ENCODE measurements around the gene PRDM5. TPM values are rescaled to one million over a fixed set of nuclear protein-coding genes. Genes with fewer than 3 reads are reported as not detected.

The PRDM5 gene
- total RNA-seq, 1 experiment from 2014 or later, result 0.85 TPM

- no peak overlapping the region for H3K4me2 ChIP-seq
- H4K20me1 ChIP-seq (ENCODE audit: insufficient read depth), result no peaks in the 10 kb centered on the region
- no TSS peak for BruUV-seq (replicated peaks)
- no peak overlapping the region for H2AFZ ChIP-seq
- H3K9me3 ChIP-seq (ENCODE audit: insufficient read depth, low read depth), result no peaks in the 10 kb centered on the region
- H3K36me3 ChIP-seq (ENCODE audit: low read depth), result no peaks in the 10 kb centered on the region
- DNase-seq, result no peak
- H3K4me3 ChIP-seq, result no peak overlapping the region
- H3F3A ChIP-seq (ENCODE audit: insufficient read depth, low read depth), result no peaks in the 10 kb centered on the region
- H3K9me2 ChIP-seq (ENCODE audit: insufficient read depth), result no peaks in the 10 kb centered on the region
- no peaks in the 10 kb centered on the region for H3K79me2 ChIP-seq (ENCODE audit: low read depth)
- ChIA-PET POLR2A (ENCODE audit: unreplicated experiment) (no interaction called here), CTCF (no interaction called here)
- no peaks in the 10 kb centered on the region for H3K27me3 ChIP-seq (ENCODE audit: insufficient read depth, low read depth)
- no peak overlapping the region for H3K27ac ChIP-seq
- TF ChIP-seq EZH2 (IDR thresholded peaks at IDR 0.05; ENCODE audit: low read depth) (no peak), CTCF (conservative IDR thresholded peaks at IDR 0.05) (no peak)
- H3K4me1 ChIP-seq (replicated peaks; ENCODE audit: insufficient read depth), result no peaks in the 10 kb centered on the region
- intact Hi-C loops (cut with micrococcal nuclease; ENCODE audit: unreplicated experiment), result no loop called here
Observed at GRCh38 chr4:120826853-120827252, 95.7 kb downstream of the PRDM5 start.

GRCh38 chr4:120826449-120826848 is 96.1 kb downstream of the PRDM5 start:
- no peak overlapping the region for H3K27ac ChIP-seq
- intact Hi-C loops (cut with micrococcal nuclease; ENCODE audit: unreplicated experiment), result no loop called here
- BruUV-seq (replicated peaks), result no TSS peak
- no peaks in the 10 kb centered on the region for H4K20me1 ChIP-seq (ENCODE audit: insufficient read depth)
- H3K9me3 ChIP-seq (ENCODE audit: insufficient read depth, low read depth), result no peaks in the 10 kb centered on the region
- H3K4me2 ChIP-seq, result no peak overlapping the region
- no peak overlapping the region for H2AFZ ChIP-seq
- CTCF ChIA-PET, result no interaction called here
- TF ChIP-seq CTCF (conservative IDR thresholded peaks at IDR 0.05), result no peak
- no peak for TF ChIP-seq EZH2 (IDR thresholded peaks at IDR 0.05; ENCODE audit: low read depth)
- H3K4me3 ChIP-seq, result no peak overlapping the region
- no peaks in the 10 kb centered on the region for H3K36me3 ChIP-seq (ENCODE audit: low read depth)
- no peak for DNase-seq
- POLR2A ChIA-PET (ENCODE audit: unreplicated experiment), result no interaction called here
- H3K4me1 ChIP-seq (replicated peaks; ENCODE audit: insufficient read depth), result no peaks in the 10 kb centered on the region
- H3K9me2 ChIP-seq (ENCODE audit: insufficient read depth), result no peaks in the 10 kb centered on the region
- no peaks in the 10 kb centered on the region for H3K79me2 ChIP-seq (ENCODE audit: low read depth)
- H3K27me3 ChIP-seq (ENCODE audit: insufficient read depth, low read depth), result no peaks in the 10 kb centered on the region
- no peaks in the 10 kb centered on the region for H3F3A ChIP-seq (ENCODE audit: insufficient read depth, low read depth)

GRCh38 chr4:120824946-120825345 is 97.6 kb downstream of the PRDM5 start:
- BruUV-seq (replicated peaks), result no TSS peak
- no peak for TF ChIP-seq EZH2 (IDR thresholded peaks at IDR 0.05; ENCODE audit: low read depth)
- no peak for TF ChIP-seq CTCF (conservative IDR thresholded peaks at IDR 0.05)
- Histone ChIP-seq H3K9me3 (ENCODE audit: insufficient read depth, low read depth) (no peaks in the 10 kb centered on the region), H3K4me3 (no peak overlapping the region), H3K27ac (no peak overlapping the region), H3K27me3 (ENCODE audit: insufficient read depth, low read depth) (no peaks in the 10 kb centered on the region), H2AFZ (no peak overlapping the region), H3K36me3 (ENCODE audit: low read depth) (no peaks in the 10 kb centered on the region), H3K79me2 (ENCODE audit: low read depth) (no peaks in the 10 kb centered on the region), H3K4me2 (no peak overlapping the region), H3K9me2 (ENCODE audit: insufficient read depth) (no peaks in the 10 kb centered on the region), H3K4me1 (replicated peaks; ENCODE audit: insufficient read depth) (no peaks in the 10 kb centered on the region), H3F3A (ENCODE audit: insufficient read depth, low read depth) (no peaks in the 10 kb centered on the region), H4K20me1 (ENCODE audit: insufficient read depth) (no peaks in the 10 kb centered on the region)
- POLR2A ChIA-PET (ENCODE audit: unreplicated experiment), result no interaction called here
- intact Hi-C loops (cut with micrococcal nuclease; ENCODE audit: unreplicated experiment), result no loop called here
- CTCF ChIA-PET, result no interaction called here
- no peak for DNase-seq
